Stomach (tissue), 9 donors: ENCODE results near the gene MEIOSIN. TPM values are rescaled to one million over a fixed set of nuclear protein-coding genes. Genes with fewer than 3 reads are reported as not detected.

Source experiments
- DNase-seq, 2 donors: peaks; one replicate each; pipeline versions ENCODE4 v3.0.0 to v3.0.0-alpha.2; 2013 to 2019
- H3K27ac ChIP-seq, 5 donors: fragments of 200-600 bp in 4 of 5; sonication (generic) in 4 of 5; one replicate each; pipeline ENCODE4 v1.5.1; 2013 to 2019; ENCODE audit warnings: mild to moderate bottlenecking in 1 of 5, moderate library complexity in 1 of 5
- H3K27me3 ChIP-seq, 3 donors: fragments of 200-600 bp; sonication (generic); one replicate each; pipeline ENCODE4 v1.5.1; 2017 to 2019; ENCODE audit warnings: mixed run types in 1 of 3
- H3K36me3 ChIP-seq, 4 donors: fragments of 200-600 bp; sonication (generic); 1 replicate in 3 of 4; 2 replicates in 1 of 4; pipeline ENCODE4 v1.5.1; 2016 to 2019
- H3K4me1 ChIP-seq, 4 donors: fragments of 200-600 bp; sonication (generic); one replicate each; pipeline ENCODE4 v1.5.1; 2016 to 2019
- H3K4me3 ChIP-seq, 4 donors: fragments of 200-600 bp; sonication (generic) in 3 of 4; one replicate each; pipeline ENCODE4 v1.5.1; 2016 to 2019; ENCODE audit warnings: mild to moderate bottlenecking in 1 of 4
- H3K9me3 ChIP-seq, 4 donors: fragments of 200-600 bp; sonication (generic); one replicate each; pipeline ENCODE4 v1.5.1; 2016 to 2019
- EP300 ChIP-seq: sonication (generic); formaldehyde crosslinking; IDR thresholded peaks from one replicate; pipeline ENCODE4 v1.6.1; 2017; ENCODE audit warnings: antibody characterized with exemption
- POLR2A ChIP-seq, 4 donors: fragments of 450-650 bp; IDR thresholded peaks; one replicate each; pipeline ENCODE4 v1.6.1; 2016; ENCODE audit warnings: antibody characterized with exemption in 4 of 4, control low read depth in 2 of 4, mild to moderate bottlenecking in 1 of 4, moderate library complexity in 1 of 4
- POLR2AphosphoS5 ChIP-seq, 3 donors: sonication (generic); formaldehyde crosslinking; IDR thresholded peaks; one replicate each; pipeline ENCODE4 v1.6.1; 2016; ENCODE audit warnings: antibody characterized with exemption in 3 of 3
- WGBS, 5 donors: extraction: QIAGEN DNeasy Blood & Tissue Kit in 3 of 5; methylation state at CpG; one replicate each; pipeline versions ENCODE4 v1.1.5 to v1.1.7; 2013 to 2018; 5-methylcytosine and 5-hydroxymethylcytosine counted together
- intact Hi-C: fragments of 100-400 bp; cut with DNase I; formaldehyde crosslinking; loops from one replicate; pipeline ENCODE4 v1.15.1; 2023; ENCODE audit warnings: low total_unique reads
- polyA plus RNA-seq, 3 donors: library from polyadenylated mRNA; stranded (reverse); fragments of 200-250 nt; gene quantifications; one replicate each; pipeline ENCODE4 v1.2.3, GENCODE V29; 2013
- total RNA-seq, 5 donors: library from RNA; depleted of rRNA; stranded (reverse); fragments of >200 nt; gene quantifications; one replicate each; pipeline versions ENCODE4 v1.1.0 to v1.2.3, GENCODE V29; 2014 to 2016
- TF ChIP-seq, protein P1 (sequence below), 7 experiments: fragments of 450-650 bp in 4 of 7; fragments of 200-600 bp in 3 of 7; sonication (generic) in 3 of 7; IDR thresholded peaks; one replicate each; pipeline ENCODE4 v1.5.1; 2016 to 2019; ENCODE audit warnings: antibody characterized with exemption in 7 of 7, control low read depth in 2 of 7, mild to moderate bottlenecking in 1 of 7
- donor health status: healthy with polysubstance abuse.
- donor health status: Bipolar disorder and iron deficiency.
- donor health status: healthy.

The MEIOSIN gene
- total and polyA plus RNA-seq, 8 donors: not detected

GRCh38 chr19:45780146-45780447, 46.9 kb downstream of the MEIOSIN start:
- TF ChIP-seq POLR2AphosphoS5 (IDR thresholded peaks at IDR 0.05) (no peak), EP300 (no peak)
- TF ChIP-seq, protein P1, sequence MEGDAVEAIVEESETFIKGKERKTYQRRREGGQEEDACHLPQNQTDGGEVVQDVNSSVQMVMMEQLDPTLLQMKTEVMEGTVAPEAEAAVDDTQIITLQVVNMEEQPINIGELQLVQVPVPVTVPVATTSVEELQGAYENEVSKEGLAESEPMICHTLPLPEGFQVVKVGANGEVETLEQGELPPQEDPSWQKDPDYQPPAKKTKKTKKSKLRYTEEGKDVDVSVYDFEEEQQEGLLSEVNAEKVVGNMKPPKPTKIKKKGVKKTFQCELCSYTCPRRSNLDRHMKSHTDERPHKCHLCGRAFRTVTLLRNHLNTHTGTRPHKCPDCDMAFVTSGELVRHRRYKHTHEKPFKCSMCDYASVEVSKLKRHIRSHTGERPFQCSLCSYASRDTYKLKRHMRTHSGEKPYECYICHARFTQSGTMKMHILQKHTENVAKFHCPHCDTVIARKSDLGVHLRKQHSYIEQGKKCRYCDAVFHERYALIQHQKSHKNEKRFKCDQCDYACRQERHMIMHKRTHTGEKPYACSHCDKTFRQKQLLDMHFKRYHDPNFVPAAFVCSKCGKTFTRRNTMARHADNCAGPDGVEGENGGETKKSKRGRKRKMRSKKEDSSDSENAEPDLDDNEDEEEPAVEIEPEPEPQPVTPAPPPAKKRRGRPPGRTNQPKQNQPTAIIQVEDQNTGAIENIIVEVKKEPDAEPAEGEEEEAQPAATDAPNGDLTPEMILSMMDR (IDR thresholded peaks at IDR 0.05): no peak
- intact Hi-C loops: no loop called here
- H3K9me3 ChIP-seq: no peaks in the 10 kb centered on the region
- no peak for DNase-seq
- peak overlapping the region in 4 of 5 donors; percentile 83 to 88 (median 87) for H3K27ac ChIP-seq
- peaks cover 53 to 73% (median 63%) of the 10 kb centered on the region in 4 donors for H3K4me1 ChIP-seq
- peaks cover 23 to 38% (median 27%) of the 10 kb centered on the region in 4 donors for H3K36me3 ChIP-seq
- H3K27me3 ChIP-seq: peaks cover 0 to 55% (median 0%) of the 10 kb centered on the region in 3 donors
- peak overlapping the region; percentile 54 to 71 (median 64) for H3K4me3 ChIP-seq
- 17 to 36% (median 31%) methylated on average over 4 of the region's 4 CpGs for WGBS, 5 donors

- WGBS, 5 donors: 20 to 39% (median 35%) methylated on average over 13 of the region's 13 CpGs
- no peaks in the 10 kb centered on the region for H3K9me3 ChIP-seq
- peak overlapping the region; percentile 54 to 71 (median 64) for H3K4me3 ChIP-seq
- TF ChIP-seq POLR2A (IDR thresholded peaks at IDR 0.05): no peak
- TF ChIP-seq, protein P1 (IDR thresholded peaks at IDR 0.05): no peak
- TF ChIP-seq EP300: no peak
- no peak for TF ChIP-seq POLR2AphosphoS5 (IDR thresholded peaks at IDR 0.05)
- peak overlapping the region in 4 of 5 donors; percentile 83 to 88 (median 87) for H3K27ac ChIP-seq
- peak in 1 of 2 donors; percentile 67 for DNase-seq
- peaks cover 28 to 42% (median 32%) of the 10 kb centered on the region in 4 donors for H3K36me3 ChIP-seq
- peaks cover 0 to 57% (median 0%) of the 10 kb centered on the region in 3 donors for H3K27me3 ChIP-seq
- intact Hi-C loops: no loop called here
- peaks cover 53 to 78% (median 67%) of the 10 kb centered on the region in 4 donors for H3K4me1 ChIP-seq
These were observed 47.4 kb downstream of the MEIOSIN start for GRCh38 chr19:45780448-45781213.

- Histone ChIP-seq H3K9me3 (no peaks in the 10 kb centered on the region), H3K27me3 (peaks cover 0 to 65% (median 0%) of the 10 kb centered on the region in 3 donors), H3K4me3 (peak overlapping the region; percentile 54 to 71 (median 64)), H3K4me1 (peaks cover 53 to 83% (median 70%) of the 10 kb centered on the region in 4 donors), H3K27ac (peak overlapping the region; percentile 20 to 88 (median 86)), H3K36me3 (peaks cover 34 to 47% (median 38%) of the 10 kb centered on the region in 4 donors)
- intact Hi-C loops: no loop called here
- DNase-seq: peak; percentile 55 to 72
- TF ChIP-seq, protein P1 (IDR thresholded peaks at IDR 0.05): no peak
- TF ChIP-seq POLR2AphosphoS5 (IDR thresholded peaks at IDR 0.05): peak in 1 of 3 donors; percentile 14
- 18 to 35% (median 28%) methylated on average over 14 to 17 of the region's 17 CpGs for WGBS, 5 donors
These were observed 48.2 kb downstream of the MEIOSIN start for GRCh38 chr19:45781214-45782161.

- peak within 1 kb of the TSS; percentile 55 to 88 (median 86) for H3K27ac ChIP-seq
- peaks cover 53 to 82% (median 70%) of the 10 kb centered on the region in 4 donors for H3K4me1 ChIP-seq
- peaks cover 34 to 47% (median 37%) of the 10 kb centered on the region in 4 donors for H3K36me3 ChIP-seq
- peaks cover 0 to 66% (median 0%) of the 10 kb centered on the region in 3 donors for H3K27me3 ChIP-seq
- no peaks in the 10 kb centered on the region for H3K9me3 ChIP-seq
- peak in 1 of 2 donors; percentile 65 for DNase-seq
- intact Hi-C loops: no loop called here
- WGBS, 5 donors: 0 to 26% (median 12%) methylated on average over 2 to 18 of the region's 18 CpGs
- H3K4me3 ChIP-seq: peak within 1 kb of the TSS; percentile 54 to 71 (median 64)
- TF ChIP-seq EP300 (no peak), POLR2A (IDR thresholded peaks at IDR 0.05) (no peak), POLR2AphosphoS5 (IDR thresholded peaks at IDR 0.05) (no peak)
- TF ChIP-seq, protein P1 (IDR thresholded peaks at IDR 0.05): no peak
These were observed 49.0 kb downstream of the MEIOSIN start, which contains the start of gene DMPK for GRCh38 chr19:45782162-45782691. DMPK (minus strand) TSS chr19:45782490; CDS start chr19:45782352, 138 bp downstream.
